Mammary epithelial cell (primary cell): ENCODE results near the gene TCF25.

Source experiments
- EZH2 ChIP-seq: IDR thresholded peaks from 2 replicates; pipeline ENCODE4 v1.6.1; 2012; ENCODE audit warnings: low read length, inconsistent platforms, borderline replicate concordance
- TF ChIP-seq, protein P1 (sequence below), 2 donors: IDR thresholded peaks in 1 of 2; conservative IDR thresholded peaks in 1 of 2; 2 replicates each; pipeline ENCODE4 v1.5.1; 2011 to 2012; ENCODE audit warnings: inconsistent platforms in 2 of 2, low read length in 2 of 2, mild to moderate bottlenecking in 2 of 2, control low read depth in 1 of 2, low read depth in 1 of 2; ENCODE audit not compliant: insufficient read depth in 1 of 2; ENCODE audit errors: extremely low read depth in 1 of 2

DNA sequence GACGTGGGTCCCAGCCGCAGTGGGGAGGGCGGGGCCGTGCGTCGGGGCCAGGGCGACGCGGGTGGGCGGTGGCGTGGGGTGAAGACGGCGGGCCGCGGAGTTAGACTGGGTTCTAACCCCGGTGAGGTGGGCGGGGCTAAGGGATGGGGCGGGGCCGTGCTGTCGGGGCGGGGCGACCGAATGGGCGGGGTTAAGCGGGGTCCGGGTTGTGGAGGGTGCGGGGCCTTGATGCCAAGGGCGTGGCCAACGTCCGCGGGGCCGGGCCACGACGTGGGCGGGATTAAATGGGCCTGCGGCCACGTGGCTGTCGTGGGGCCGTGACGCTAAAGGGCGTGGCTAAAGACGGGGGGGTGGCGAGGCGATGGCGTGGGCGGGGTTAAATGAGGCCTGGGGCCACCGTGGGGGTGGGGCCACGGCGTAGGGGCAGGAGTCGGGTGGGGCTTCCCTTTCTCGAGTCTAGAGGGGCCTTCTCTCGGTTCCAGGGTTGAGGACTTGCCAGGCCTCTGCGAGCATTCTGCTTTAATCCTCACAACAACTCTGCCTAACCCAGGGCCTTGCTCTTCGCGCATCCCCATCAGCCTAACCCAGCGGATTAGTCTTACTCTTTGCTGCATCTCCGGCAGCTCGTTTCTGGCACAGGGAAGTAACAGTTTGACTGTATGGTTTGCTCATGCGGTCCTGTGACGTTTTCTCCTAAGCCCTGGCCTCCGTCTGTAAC is 739 bp downstream of the TCF25 start:
- TF ChIP-seq EZH2: no peak
- TF ChIP-seq, protein P1, sequence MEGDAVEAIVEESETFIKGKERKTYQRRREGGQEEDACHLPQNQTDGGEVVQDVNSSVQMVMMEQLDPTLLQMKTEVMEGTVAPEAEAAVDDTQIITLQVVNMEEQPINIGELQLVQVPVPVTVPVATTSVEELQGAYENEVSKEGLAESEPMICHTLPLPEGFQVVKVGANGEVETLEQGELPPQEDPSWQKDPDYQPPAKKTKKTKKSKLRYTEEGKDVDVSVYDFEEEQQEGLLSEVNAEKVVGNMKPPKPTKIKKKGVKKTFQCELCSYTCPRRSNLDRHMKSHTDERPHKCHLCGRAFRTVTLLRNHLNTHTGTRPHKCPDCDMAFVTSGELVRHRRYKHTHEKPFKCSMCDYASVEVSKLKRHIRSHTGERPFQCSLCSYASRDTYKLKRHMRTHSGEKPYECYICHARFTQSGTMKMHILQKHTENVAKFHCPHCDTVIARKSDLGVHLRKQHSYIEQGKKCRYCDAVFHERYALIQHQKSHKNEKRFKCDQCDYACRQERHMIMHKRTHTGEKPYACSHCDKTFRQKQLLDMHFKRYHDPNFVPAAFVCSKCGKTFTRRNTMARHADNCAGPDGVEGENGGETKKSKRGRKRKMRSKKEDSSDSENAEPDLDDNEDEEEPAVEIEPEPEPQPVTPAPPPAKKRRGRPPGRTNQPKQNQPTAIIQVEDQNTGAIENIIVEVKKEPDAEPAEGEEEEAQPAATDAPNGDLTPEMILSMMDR (conservative IDR thresholded peaks at IDR 0.05 in 1 of 2, IDR thresholded peaks at IDR 0.05 in 1 of 2; ENCODE audit: extremely low read depth in 1 of 2, insufficient read depth in 1 of 2, low read depth in 1 of 2, low read length in 2 of 2): no peak
